ENCODE data around the gene CABLES1.

DNA sequence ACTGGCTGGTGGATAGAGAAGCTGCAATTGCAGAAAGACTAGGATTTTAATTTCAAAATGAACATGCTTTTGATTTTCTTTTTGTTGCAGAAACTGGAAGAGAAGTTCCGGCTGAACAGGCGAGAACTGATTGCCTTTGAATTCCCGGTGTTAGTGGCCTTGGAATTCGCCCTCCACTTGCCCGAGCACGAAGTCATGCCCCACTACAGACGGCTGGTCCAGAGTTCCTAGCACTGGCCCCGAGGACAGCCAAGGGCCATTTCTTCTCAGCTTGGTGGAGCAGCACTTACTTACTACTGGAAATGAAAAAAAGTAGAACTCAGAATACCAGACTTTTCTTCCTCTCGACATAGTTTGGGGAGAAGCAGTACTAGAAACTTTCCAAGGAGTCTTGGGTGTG, 121.9 kb downstream of the CABLES1 start:
- TF ChIP-seq, protein P1, sequence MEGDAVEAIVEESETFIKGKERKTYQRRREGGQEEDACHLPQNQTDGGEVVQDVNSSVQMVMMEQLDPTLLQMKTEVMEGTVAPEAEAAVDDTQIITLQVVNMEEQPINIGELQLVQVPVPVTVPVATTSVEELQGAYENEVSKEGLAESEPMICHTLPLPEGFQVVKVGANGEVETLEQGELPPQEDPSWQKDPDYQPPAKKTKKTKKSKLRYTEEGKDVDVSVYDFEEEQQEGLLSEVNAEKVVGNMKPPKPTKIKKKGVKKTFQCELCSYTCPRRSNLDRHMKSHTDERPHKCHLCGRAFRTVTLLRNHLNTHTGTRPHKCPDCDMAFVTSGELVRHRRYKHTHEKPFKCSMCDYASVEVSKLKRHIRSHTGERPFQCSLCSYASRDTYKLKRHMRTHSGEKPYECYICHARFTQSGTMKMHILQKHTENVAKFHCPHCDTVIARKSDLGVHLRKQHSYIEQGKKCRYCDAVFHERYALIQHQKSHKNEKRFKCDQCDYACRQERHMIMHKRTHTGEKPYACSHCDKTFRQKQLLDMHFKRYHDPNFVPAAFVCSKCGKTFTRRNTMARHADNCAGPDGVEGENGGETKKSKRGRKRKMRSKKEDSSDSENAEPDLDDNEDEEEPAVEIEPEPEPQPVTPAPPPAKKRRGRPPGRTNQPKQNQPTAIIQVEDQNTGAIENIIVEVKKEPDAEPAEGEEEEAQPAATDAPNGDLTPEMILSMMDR (IDR thresholded peaks at IDR 0.05), result no peak
- TF ChIP-seq POLR2A (IDR thresholded peaks at IDR 0.05) (no peak), POLR2AphosphoS5 (IDR thresholded peaks at IDR 0.05; ENCODE audit: insufficient read depth in 1 of 2, low read depth in 1 of 2) (no peak)

Measured in vagina (tissue), 2 donors.